ENCODE results near the gene PGM1.

The PGM1 gene

DNA sequence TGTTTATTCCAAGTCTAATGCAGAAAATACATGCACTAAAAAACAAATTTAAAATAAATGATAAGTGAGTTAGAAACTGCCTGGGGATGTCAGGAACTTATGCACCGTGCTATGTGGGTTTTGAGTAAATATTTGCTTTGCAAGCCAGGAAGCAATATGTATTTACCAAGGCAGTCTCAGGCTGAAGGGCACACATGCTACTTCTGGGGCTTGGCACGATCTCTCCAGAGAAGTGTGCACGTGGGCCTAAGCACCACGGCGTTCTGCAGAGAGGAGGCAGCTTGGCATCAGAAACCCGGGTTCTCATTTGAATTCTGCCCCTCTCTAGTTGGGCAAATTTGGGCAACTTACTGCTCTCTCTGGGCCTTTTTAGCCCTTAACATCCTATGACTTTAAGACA, 108.0 kb downstream of the PGM1 start:
- DNase-seq (ENCODE audit: low spot score) = no peak

DNA sequence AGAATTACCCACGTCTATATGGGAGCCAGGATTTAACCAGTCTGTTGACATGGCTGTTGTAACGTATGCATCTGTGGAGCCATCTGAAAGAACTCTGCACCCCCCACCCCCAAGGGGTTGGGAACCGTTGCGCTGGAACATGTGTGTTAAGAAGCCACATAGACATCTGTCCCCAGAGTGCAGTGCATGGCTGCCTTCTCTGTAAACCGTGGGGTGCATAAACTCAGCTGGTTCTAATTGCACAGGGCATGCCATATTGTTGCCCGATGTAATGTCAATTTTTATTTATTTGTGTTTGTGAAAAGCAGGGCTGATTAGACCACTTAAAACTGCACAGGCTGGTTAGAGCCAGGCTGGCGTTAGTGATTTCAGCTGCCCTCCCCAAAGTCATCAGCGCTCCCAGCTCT, 110.5 kb downstream of the PGM1 start:
- DNase-seq (ENCODE audit: low spot score) = no peak

GRCh38 chr1:63704443-63704842, 111.2 kb downstream of the PGM1 start:
- no peak for DNase-seq (ENCODE audit: low spot score)

GRCh38 chr1:63705078-63705477, 111.9 kb downstream of the PGM1 start:
- no peak for DNase-seq (ENCODE audit: low spot score)

DNA sequence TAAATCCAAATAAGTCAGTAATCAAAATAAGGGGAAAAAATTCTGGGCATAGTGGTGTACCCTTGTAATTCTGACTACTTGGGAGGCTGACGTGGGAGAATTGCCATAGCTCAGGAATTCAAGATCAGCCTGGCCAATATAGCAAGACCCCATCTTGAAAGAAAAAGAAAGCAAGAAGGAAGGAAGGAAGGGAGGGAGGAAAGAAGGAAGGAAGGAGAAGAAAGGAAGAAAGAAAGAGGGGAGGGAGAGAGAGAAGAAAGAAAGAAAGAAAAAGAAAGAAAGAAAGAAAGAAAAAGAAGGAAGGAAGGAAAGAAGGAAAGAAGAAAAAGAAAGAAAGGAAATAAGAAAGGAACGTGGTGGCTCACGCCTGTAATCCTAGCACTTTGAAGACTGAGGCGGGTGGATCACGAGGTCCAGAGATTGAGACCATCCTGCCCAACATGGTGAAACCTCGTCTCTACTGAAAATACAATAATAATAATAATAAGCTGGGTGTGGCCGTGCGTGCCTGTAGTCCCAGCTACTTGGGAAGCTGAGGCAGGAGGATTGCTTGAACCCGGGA, 116.1 kb downstream of the PGM1 start:
- no peak for DNase-seq (ENCODE audit: low spot score)

Data from hepatic stellate cell (primary cell).